ENCODE measurements around the gene WBP1.

WBP1 gene

GRCh38 chr2:74505448-74506246, 47.4 kb downstream of the WBP1 start:
- no peak for DNase-seq

- DNase-seq = peak; percentile 74
Observed at GRCh38 chr2:74507145-74507925, 49.1 kb downstream of the WBP1 start, which contains the start of gene PCGF1. PCGF1 (minus strand) TSS chr2:74507695; CDS start chr2:74507668, 27 bp downstream.

GRCh38 chr2:74507926-74508520, 49.8 kb downstream of the WBP1 start:
- no peak for DNase-seq

GRCh38 chr2:74510272-74510671, 52.0 kb downstream of the WBP1 start:
- no peak for DNase-seq
